Heart right ventricle (tissue), 16 donors: ENCODE measurements around the gene SDCCAG8. TPM values are rescaled to one million over a fixed set of nuclear protein-coding genes. Genes with fewer than 3 reads are reported as not detected.

ENCODE experiments used
- ATAC-seq, 8 donors: fragments of 200-7000 bp; cut with Tn5 transposase; one replicate each; pipeline ENCODE4 v1.9.1; 2020; ENCODE audit warnings: mild to moderate bottlenecking in 8 of 8, moderate library complexity in 8 of 8, moderate number of reproducible peaks in 1 of 8
- DNase-seq, 2 donors: peaks; one replicate each; pipeline ENCODE4 v3.0.0-alpha.2; 2020
- H3K27ac ChIP-seq, 10 donors: fragments of 200-600 bp; sonication (generic) in 2 of 10; one replicate each; pipeline versions ENCODE4 v1.5.0 to v1.8.0; 2020 to 2022; ENCODE audit warnings: mild to moderate bottlenecking in 3 of 10
- H3K27me3 ChIP-seq, 7 donors: fragments of 200-600 bp; one replicate each; pipeline ENCODE4 v1.8.0; 2021 to 2022; ENCODE audit warnings: mild to moderate bottlenecking in 2 of 7
- H3K36me3 ChIP-seq, 9 donors: fragments of 200-600 bp; sonication (generic) in 1 of 9; one replicate each; pipeline versions ENCODE4 v1.5.0 to v1.8.0; 2020 to 2022; ENCODE audit warnings: mild to moderate bottlenecking in 2 of 9
- H3K4me1 ChIP-seq, 9 donors: fragments of 200-600 bp; sonication (generic) in 1 of 9; one replicate each; pipeline versions ENCODE4 v1.5.0 to v1.8.0; 2020 to 2022; ENCODE audit warnings: mild to moderate bottlenecking in 4 of 9
- H3K4me3 ChIP-seq, 10 donors: fragments of 200-600 bp; sonication (generic) in 2 of 10; one replicate each; pipeline versions ENCODE4 v1.5.0 to v1.8.0; 2020 to 2022; ENCODE audit warnings: mild to moderate bottlenecking in 7 of 10, moderate library complexity in 2 of 10
- H3K9me3 ChIP-seq, 11 donors: fragments of 200-600 bp in 10 of 11; sonication (generic) in 2 of 11; one replicate each; pipeline versions ENCODE4 v1.5.0 to v1.8.0; 2013 to 2022; ENCODE audit warnings: mild to moderate bottlenecking in 2 of 11, control low read depth in 1 of 11, moderate library complexity in 1 of 11
- CTCF ChIP-seq, 9 donors: fragments of 200-600 bp; sonication (generic) in 2 of 9; IDR thresholded peaks; one replicate each; pipeline versions ENCODE4 v1.5.0 to v1.8.0; 2021 to 2022; ENCODE audit warnings: antibody characterized with exemption in 9 of 9, mild to moderate bottlenecking in 5 of 9, moderate library complexity in 1 of 9
- whole genome bisulfite sequencing, 2 donors: extraction: QIAGEN DNeasy Blood & Tissue Kit; methylation state at CpG; one replicate each; pipeline ENCODE4 v1.1.7; 2013; ENCODE audit warnings: inconsistent platforms in 1 of 2; 5-methylcytosine and 5-hydroxymethylcytosine counted together
- intact Hi-C, 10 donors: fragments of 100-400 bp; cut with DNase I; formaldehyde crosslinking; loops; one replicate each; pipeline versions ENCODE4 v1.11.1 to v1.14.2; 2022
- polyA plus RNA-seq, 2 donors: library from polyadenylated mRNA; stranded (reverse); fragments of 200-250 nt; gene quantifications; one replicate each; pipeline ENCODE4 v1.2.3, GENCODE V29; 2013
- total RNA-seq, 10 donors: library from RNA; stranded (reverse); fragmentation: NEBNext Ultra II Directional in 3 of 10; extraction: Animal tissue kit (Norgen Biotek cat#: 25700) in 3 of 10; gene quantifications; one replicate each; pipeline versions ENCODE4 v1.2.1 to v1.2.4, GENCODE V29; 2021 to 2023
- donor health status: Arrhythmogenic right ventricular cardiomyopathy.
- donor health status: ischemic (EF 13 %, LVEDD 7.1; RV severe dilation, severe dysfunction).
- donor health status: healthy with polysubstance abuse.
- donor health status: DM: no; HTN: yes; CAD: no.
- donor health status: DM: no; HTN: no; CAD: no.
- donor health status: ischemic (EF 25% LVEDD 6.9; RV normal size, moderate dysfunction).
- donor health status: ischemic (EF 25% LVEDD 5.7; RV mildly dilated, moderate dysfunction).
- donor health status: healthy.
- donor health status: DM: yes; HTN: yes; CAD: no.
- donor health status: Ischemic cardiomyopathy.
- donor health status: ischemic (EF 35%, LVEDD 5.7; RV mildly dilated, moderate dysfunction).
- donor health status: nonischemic (EF 11% LVEDD 7.7; RV severe dilation, severe dysfunction).
- donor health status: DM: yes; HTN: yes; CAD: no.
- donor health status: PGD.
- donor health status: ischemic (EF 29% LVEDD 5.4; RV normal size, mild dysfunction).
- donor health status: nonischemic (EF 23%, LVEDD 6.1; RV moderate dilation, normal function).

SDCCAG8 gene
- total and polyA plus RNA-seq, 12 donors = 7.7 to 37.1 (median 26.3) TPM

DNA sequence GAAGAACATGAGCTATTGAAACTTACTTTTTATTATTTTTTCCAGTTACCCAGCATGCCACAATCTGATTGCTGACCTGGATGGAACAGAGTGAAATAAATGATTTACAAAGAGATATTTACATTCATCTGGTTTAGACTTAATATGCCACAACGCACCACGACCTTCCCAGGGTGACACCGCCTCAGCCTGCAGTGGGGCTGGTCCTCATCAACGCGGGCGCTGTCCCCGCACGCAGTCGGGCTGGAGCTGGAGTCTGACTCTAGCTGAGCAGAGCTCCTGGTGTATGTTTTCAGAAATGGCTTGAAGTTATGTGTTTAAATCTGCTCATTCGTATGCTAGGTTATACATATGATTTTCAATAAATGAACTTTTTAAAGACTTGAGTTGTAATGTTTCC is 243.9 kb downstream of the SDCCAG8 start:
- peaks cover 0 to 70% (median 0%) of the 10 kb centered on the region in 9 donors for H3K36me3 ChIP-seq
- DNase-seq (no peak), ATAC-seq (no peak)
- no peaks in the 10 kb centered on the region for H3K9me3 ChIP-seq
- no peak overlapping the region for H3K4me3 ChIP-seq
- 94 to 97% methylated on average over 10 of the region's 10 CpGs for WGBS, 2 donors
- no peak for TF ChIP-seq CTCF (IDR thresholded peaks at IDR 0.05)
- H3K4me1 ChIP-seq = peaks cover 0 to 22% (median 10%) of the 10 kb centered on the region in 9 donors
- no peak overlapping the region for H3K27ac ChIP-seq
- no peaks in the 10 kb centered on the region for H3K27me3 ChIP-seq
- intact Hi-C loops = no loop called here

GRCh38 chr1:243500512-243500911 is 244.7 kb downstream of the SDCCAG8 start:
- Histone ChIP-seq H3K27me3 (no peaks in the 10 kb centered on the region), H3K36me3 (peaks cover 0 to 78% (median 0%) of the 10 kb centered on the region in 9 donors), H3K4me1 (peaks cover 0 to 14% (median 10%) of the 10 kb centered on the region in 9 donors), H3K9me3 (no peaks in the 10 kb centered on the region), H3K27ac (no peak overlapping the region), H3K4me3 (no peak overlapping the region)
- TF ChIP-seq CTCF (IDR thresholded peaks at IDR 0.05) = no peak
- intact Hi-C loops = no loop called here
- no peak for ATAC-seq
- WGBS, 2 donors = 94 to 96% methylated on average over 5 of the region's 5 CpGs
- no peak for DNase-seq

DNA sequence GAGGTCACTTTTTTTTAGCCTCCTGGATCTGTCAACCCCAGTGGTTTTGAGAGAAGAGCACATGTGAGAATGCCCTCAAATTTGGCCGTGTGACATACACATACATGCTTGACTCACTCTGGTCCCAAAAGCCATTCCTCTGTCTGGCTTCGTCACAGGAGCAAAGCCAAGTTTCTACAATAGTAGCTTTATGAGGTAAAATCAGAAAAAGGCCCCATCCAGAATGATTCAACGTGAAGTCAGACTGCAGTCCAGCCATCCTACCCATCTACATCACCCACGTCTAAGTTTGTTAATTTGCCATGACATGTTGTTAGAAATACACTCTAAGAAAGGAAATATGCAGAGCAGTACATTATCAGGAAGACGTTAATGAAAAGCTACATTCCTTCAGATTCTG is 245.2 kb downstream of the SDCCAG8 start:
- Histone ChIP-seq H3K9me3 (no peaks in the 10 kb centered on the region), H3K36me3 (peaks cover 0 to 81% (median 0%) of the 10 kb centered on the region in 9 donors), H3K27me3 (no peaks in the 10 kb centered on the region), H3K4me3 (no peak overlapping the region), H3K4me1 (peaks cover 0 to 10% (median 5%) of the 10 kb centered on the region in 9 donors), H3K27ac (no peak overlapping the region)
- no peak for DNase-seq
- ATAC-seq = peak in 1 of 8 donors; percentile 63
- no peak for TF ChIP-seq CTCF (IDR thresholded peaks at IDR 0.05)
- 71 to 80% methylated on average over 5 of the region's 5 CpGs for WGBS, 2 donors
- intact Hi-C loops = no loop called here

- no peak for TF ChIP-seq CTCF (IDR thresholded peaks at IDR 0.05)
- Histone ChIP-seq H3K27me3 (no peaks in the 10 kb centered on the region), H3K36me3 (peaks cover 0 to 71% (median 0%) of the 10 kb centered on the region in 9 donors), H3K4me3 (no peak overlapping the region), H3K9me3 (no peaks in the 10 kb centered on the region), H3K4me1 (peaks cover 0 to 17% (median 9%) of the 10 kb centered on the region in 9 donors), H3K27ac (no peak overlapping the region)
- ATAC-seq (no peak), DNase-seq (no peak)
- intact Hi-C loops = no loop called here
- WGBS, 2 donors = 94 to 95% methylated on average over 8 of the region's 8 CpGs
Observed at GRCh38 chr1:243503155-243503554, 247.3 kb downstream of the SDCCAG8 start.
